NOMO-1 treated with dmso at 0.1 percent for 144 hours (cell line): Measurements from ENCODE around the gene WFDC5.

Experiments
- DNase-seq: peaks from one replicate; lab custom pipeline; 2025; ENCODE audit not compliant: unreplicated experiment; lab: John Stamatoyannopoulos, UW

WFDC5 gene

GRCh38 chr20:45115829-45116228 is 855 bp upstream of the WFDC5 start:
- DNase-seq: no peak

DNA sequence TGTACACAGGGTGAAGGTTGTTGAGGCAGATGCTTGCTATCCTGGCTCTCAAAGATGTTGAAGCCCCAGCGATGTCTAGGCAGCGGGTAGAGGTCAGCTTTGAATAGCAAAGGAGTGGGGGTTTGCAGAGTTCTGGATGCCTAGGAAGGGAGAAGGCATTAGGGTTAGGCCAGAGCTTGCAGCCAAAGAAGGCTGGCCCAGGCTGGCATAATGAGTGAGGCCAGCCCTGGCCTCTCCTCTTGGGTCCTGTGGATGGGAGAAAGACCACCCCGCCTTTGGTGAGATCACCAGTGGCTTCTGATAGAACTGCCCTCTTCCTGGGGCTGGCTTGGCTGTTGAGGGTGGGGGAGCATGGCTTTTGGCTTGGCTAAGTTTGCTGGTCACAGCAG is 406 bp upstream of the WFDC5 start:
- DNase-seq: no peak

- DNase-seq: no peak
These were observed 1.1 kb downstream of the WFDC5 start for GRCh38 chr20:45113865-45114264.

- no peak for DNase-seq
These were observed 2.2 kb downstream of the WFDC5 start for GRCh38 chr20:45112754-45113153.

- DNase-seq: no peak
These were observed 3.0 kb downstream of the WFDC5 start for GRCh38 chr20:45111799-45112471.

DNA sequence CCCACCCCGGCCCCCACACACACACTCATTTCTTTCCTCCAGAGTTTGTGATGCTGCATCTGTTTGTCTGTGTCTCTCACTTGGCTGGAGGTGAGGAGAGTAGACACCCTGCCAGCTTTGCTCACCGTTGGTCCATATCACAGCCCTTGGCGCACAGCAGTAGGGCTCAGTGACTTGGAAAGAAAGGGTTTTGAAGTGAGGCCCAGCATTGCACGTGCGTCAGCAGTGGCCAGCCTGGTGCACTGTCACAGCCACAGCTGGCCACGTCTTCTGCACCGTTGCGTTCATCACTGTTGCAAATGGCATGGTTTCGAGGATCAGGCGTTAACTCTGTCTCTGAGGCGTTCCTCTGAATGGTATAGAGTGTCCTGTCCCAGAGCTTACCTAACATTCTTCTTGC is 3.7 kb downstream of the WFDC5 start:
- DNase-seq: no peak

GRCh38 chr20:45110301-45110700 is 4.7 kb downstream of the WFDC5 start:
- no peak for DNase-seq

DNA sequence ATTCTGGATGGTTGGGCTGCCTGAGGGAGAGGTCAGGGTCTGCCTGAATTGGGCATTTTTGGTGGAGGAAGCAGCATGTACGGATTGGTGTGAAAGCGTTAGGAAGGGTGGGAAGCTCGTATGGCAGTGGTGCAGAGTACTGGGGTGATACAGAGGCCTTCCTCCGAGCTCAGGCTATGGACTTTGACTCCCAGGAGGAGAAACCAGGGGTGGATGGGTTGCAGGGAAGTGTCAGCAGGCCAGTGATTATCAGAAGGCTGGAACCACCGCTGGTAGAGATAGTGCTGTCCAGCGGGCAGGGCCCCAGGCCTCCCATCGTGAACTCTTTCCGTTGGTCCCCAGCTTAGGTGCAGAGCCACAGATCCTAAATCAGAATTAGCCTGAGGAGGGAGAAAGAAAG is 5.3 kb downstream of the WFDC5 start:
- no peak for DNase-seq

DNA sequence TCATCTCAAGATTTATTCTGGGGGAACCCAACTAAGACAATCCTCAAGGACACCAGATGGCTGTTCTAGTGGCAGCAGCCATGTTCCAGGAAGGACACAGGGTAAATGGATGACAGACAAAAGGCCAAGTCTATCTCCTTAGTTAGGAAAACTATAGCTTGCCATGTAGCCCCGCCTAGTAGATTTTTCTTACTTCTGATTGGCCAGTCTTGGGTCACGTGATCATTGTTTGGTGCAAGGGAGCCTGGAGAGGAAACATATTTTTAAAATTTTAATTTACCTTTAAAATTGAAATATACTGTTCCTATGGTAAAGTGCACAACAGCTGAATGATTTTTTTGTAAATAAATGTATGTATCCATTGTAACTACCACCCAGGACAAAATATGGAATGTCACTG is 9.7 kb downstream of the WFDC5 start:
- DNase-seq: no peak

DNA sequence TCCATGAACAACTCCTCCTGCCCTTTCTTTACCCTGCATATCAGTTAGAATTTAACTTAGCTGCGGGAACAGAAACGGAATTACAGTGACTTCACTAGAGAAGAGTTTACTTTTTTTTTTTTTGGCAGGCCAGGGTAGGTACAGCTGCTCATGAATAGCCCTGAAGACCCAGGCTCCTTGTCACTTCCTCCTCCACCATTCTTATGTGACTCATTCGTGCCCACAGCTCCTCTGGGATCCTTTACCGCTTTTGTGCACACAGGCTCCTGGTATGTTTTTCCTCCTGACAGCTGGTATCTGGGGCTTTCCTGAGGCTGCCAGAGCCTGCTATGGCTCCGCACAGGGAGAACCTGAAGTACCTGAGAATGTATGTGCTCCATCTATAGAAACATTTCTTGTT is 10.2 kb downstream of the WFDC5 start:
- no peak for DNase-seq

DNA sequence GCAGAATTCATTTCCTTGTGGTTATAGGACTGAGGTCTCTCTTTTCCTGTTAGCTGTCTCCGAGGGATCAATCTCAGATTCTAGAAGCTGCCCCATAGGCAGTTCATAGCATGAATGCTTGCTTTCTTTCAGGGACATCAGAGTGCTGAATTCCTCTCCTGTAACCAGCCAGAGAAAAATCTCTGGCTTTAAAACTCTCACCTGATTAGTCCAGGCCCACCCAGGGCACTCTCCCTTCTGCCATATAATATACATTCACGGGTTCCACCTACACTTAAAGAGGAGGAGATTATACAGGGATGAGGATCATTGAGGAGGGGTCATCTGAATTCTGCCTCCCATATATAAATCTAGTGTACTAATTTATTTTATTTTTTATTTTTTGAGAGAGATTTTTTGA is 11.9 kb downstream of the WFDC5 start:
- no peak for DNase-seq

GRCh38 chr20:45101333-45101850 is 13.6 kb downstream of the WFDC5 start:
- no peak for DNase-seq

- DNase-seq: peak; percentile 14
These were observed 14.3 kb downstream of the WFDC5 start, which contains the start of gene KCNS1 for GRCh38 chr20:45100563-45101245. Gene KCNS1 (minus strand): TSS chr20:45101127. CDS start chr20:45099236, 1,891 bp downstream.

DNA sequence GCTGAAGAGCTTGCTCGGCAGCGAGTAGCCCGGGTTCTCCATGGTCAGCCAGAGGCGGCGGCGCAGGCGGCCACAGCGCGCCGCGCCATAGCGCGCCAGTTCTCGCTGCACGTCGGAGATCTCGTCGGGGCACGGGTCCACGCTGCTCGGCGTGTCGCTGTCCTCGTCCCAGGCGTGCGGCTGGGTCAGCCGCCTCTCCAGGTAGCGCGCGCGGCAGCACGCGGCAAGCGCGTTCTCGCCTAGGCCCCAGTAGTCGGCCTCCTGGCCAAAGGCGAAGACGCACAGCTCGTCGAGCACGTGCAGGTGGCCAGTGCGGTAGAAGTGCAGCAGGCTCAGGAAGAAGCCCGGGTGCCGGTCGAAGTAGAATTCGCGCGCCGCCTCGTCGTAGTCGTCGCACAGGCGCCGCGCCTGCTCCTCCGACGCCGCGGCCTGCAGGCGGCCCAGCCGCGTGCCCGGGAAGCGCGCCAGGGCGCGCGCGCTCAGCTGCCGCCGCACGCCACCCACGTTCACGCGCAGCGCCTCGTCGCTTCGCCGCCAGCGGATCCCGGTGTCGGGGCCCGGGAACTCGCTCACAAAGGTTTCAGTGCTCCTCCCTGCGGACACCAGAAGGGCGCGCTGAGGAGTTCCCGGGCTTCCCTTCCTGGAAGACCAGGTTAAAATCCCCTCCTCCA is 16.7 kb downstream of the WFDC5 start:
- DNase-seq: no peak

- DNase-seq: peak; percentile 16
These were observed 17.4 kb downstream of the WFDC5 start for GRCh38 chr20:45097485-45098102.

DNA sequence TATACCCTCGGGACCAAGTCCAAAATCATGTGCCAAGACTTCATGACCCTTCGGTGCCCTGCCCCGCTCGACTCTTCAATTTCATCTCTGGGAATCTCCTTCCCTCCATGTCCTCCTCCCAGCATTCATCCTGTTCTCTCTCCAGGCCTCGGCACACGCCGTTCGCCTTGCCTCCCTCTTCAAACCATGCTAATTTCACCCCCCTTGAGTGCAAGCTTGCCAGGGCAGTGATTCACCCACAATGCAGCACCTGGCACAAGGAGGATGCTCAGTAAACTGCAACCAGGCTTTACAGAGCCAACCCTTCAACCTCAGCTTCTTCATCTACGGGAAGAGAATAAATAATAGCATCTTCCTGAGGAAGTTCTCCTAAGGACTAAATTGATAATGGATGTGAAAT is 18.2 kb downstream of the WFDC5 start:
- DNase-seq: no peak

GRCh38 chr20:45095805-45096238 is 19.2 kb downstream of the WFDC5 start:
- peak; percentile 23 for DNase-seq

DNA sequence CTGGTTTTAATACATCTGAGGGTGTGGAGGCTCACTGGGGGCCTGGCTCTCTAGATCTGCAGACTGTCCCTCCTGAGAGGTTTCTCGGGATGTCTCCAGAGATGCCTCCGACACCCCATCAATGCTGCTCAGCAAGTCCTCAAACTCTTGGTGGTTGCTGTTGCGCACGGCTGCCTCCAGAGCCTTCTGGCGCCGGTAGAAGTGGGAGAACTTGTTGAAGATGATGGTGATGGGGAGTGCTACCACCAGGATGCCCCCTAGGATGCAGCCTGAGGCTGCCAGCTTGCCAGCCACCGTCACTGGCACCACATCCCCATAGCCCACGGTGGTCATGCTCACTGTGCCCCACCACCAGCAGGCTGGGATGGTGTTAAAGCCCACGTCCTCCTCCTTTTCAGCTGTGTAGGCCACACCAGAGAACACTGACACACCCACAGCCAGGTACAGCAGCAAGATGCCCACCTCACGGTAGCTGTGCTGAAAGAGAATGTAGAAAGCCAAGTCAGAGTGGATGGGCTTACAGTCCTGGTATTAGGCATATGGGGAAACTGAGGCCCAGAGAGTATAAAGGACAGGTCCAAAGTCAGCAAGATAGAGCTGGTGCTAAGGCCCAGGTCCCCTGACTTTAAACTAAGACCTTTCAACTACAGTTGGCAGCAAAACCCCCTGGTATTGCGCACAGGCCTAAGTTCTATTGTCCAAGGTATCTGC is 20.0 kb downstream of the WFDC5 start:
- DNase-seq: no peak

DNA sequence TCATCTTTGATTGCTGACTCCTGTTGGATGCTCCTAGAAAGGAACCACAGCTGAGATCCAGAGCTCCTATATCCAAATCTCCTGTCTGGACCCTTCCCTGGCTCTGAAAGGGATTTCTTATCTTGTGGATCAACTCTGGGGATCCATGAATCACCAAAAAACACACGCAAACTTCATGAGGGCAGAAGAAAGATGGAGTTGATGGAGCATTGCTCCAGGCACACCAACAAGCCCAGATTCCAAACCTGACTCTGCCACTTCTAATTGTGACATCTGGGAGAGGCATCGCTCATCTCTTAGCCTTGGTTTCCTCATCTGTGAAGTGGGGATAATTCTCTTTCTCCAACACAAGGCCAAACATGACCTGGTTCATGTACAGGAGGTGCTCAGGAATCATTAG is 20.8 kb downstream of the WFDC5 start:
- DNase-seq: no peak

- no peak for DNase-seq
These were observed 22.1 kb downstream of the WFDC5 start for GRCh38 chr20:45092898-45093297.

DNA sequence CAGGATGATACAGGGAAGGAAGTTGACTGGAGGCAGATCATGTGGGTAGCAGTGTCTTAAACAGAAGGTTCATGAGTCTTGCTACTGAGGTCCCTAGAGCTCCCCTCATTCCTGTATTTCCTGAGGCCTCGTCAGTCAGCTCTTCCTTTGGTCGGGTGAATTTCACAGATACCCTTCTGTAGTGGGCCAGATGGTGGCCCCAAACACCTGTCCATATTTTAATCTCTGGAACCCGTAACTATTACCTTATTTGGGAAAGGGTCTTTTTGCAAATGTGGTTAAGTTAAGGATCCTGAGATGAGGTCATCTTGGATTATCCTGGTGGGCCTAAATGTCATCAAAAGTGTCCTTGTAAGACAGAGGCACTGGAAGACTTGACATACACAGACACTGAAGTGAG is 23.6 kb downstream of the WFDC5 start:
- no peak for DNase-seq
